WERI-Rb-1 (cell line): ENCODE data around the gene TAS1R3.

ENCODE experiments used
- DNase-seq: peaks from one replicate; pipeline ENCODE4 v3.0.0-alpha.2; 2020
- H3K27ac ChIP-seq: fragments of 250-450 bp; sonication (Bioruptor Pico); 2 replicates; pipeline ENCODE4 v1.5.1; 2020; ENCODE audit warnings: mild to moderate bottlenecking, moderate library complexity
- H3K27me3 ChIP-seq: fragments of 250-450 bp; sonication (Bioruptor Pico); 2 replicates; pipeline ENCODE4 v1.5.1; 2021; ENCODE audit warnings: mild to moderate bottlenecking, low read depth, moderate library complexity; ENCODE audit not compliant: insufficient read depth, severe bottlenecking
- H3K36me3 ChIP-seq: fragments of 250-450 bp; sonication (Bioruptor Pico); 2 replicates; pipeline ENCODE4 v1.5.1; 2020; ENCODE audit warnings: mild to moderate bottlenecking, moderate library complexity
- H3K4me3 ChIP-seq: 2 replicates; pipeline ENCODE4 v1.5.1; 2011; ENCODE audit warnings: low read depth, mild to moderate bottlenecking, control low read depth, low read length
- H3K9me3 ChIP-seq: fragments of 250-450 bp; sonication (Bioruptor Pico); 2 replicates; pipeline ENCODE4 v1.5.1; 2021; ENCODE audit warnings: mild to moderate bottlenecking, moderate library complexity; ENCODE audit not compliant: severe bottlenecking
- CTCF ChIP-seq: IDR thresholded peaks from 2 replicates; pipeline ENCODE4 v1.5.1; 2011; ENCODE audit warnings: low read depth, mild to moderate bottlenecking, control low read depth, inconsistent platforms, low read length

The TAS1R3 gene

GRCh38 chr1:1294250-1294890 is 36.7 kb upstream of the TAS1R3 start:
- Histone ChIP-seq H3K36me3 (peaks cover 50% of the 10 kb centered on the region), H3K4me3 (no peak overlapping the region), H3K27me3 (no peaks in the 10 kb centered on the region), H3K27ac (no peak overlapping the region), H3K9me3 (no peaks in the 10 kb centered on the region)
- DNase-seq: no peak
- TF ChIP-seq CTCF: no peak

GRCh38 chr1:1295154-1295923 is 35.7 kb upstream of the TAS1R3 start:
- H3K36me3 ChIP-seq: peaks cover 60% of the 10 kb centered on the region
- H3K4me3 ChIP-seq: no peak overlapping the region
- H3K9me3 ChIP-seq: no peaks in the 10 kb centered on the region
- H3K27me3 ChIP-seq: no peaks in the 10 kb centered on the region
- H3K27ac ChIP-seq: no peak overlapping the region
- no peak for DNase-seq
- no peak for TF ChIP-seq CTCF

- Histone ChIP-seq H3K4me3 (no peak overlapping the region), H3K36me3 (peaks cover 65% of the 10 kb centered on the region), H3K27me3 (no peaks in the 10 kb centered on the region), H3K9me3 (no peaks in the 10 kb centered on the region), H3K27ac (no peak overlapping the region)
- TF ChIP-seq CTCF: no peak
- DNase-seq: no peak
Observed at GRCh38 chr1:1296070-1297061, 34.7 kb upstream of the TAS1R3 start.

GRCh38 chr1:1297802-1298424 is 33.2 kb upstream of the TAS1R3 start:
- no peak for DNase-seq
- TF ChIP-seq CTCF: no peak
- Histone ChIP-seq H3K36me3 (peaks cover 57% of the 10 kb centered on the region), H3K27me3 (no peaks in the 10 kb centered on the region), H3K27ac (peak overlapping the region; percentile 88), H3K9me3 (no peaks in the 10 kb centered on the region), H3K4me3 (no peak overlapping the region)

GRCh38 chr1:1298861-1299685 is 32.0 kb upstream of the TAS1R3 start:
- peak; percentile 96 for DNase-seq
- no peaks in the 10 kb centered on the region for H3K27me3 ChIP-seq
- H3K9me3 ChIP-seq: no peaks in the 10 kb centered on the region
- H3K4me3 ChIP-seq: peak overlapping the region; percentile 10; the same call in 1 of the 2 replicates
- peak overlapping the region; percentile 88 for H3K27ac ChIP-seq
- peaks cover 49% of the 10 kb centered on the region for H3K36me3 ChIP-seq
- no peak for TF ChIP-seq CTCF
